ENCODE measurements around the gene PDE4A. TPM values are rescaled to one million over a fixed set of nuclear protein-coding genes. Genes with fewer than 3 reads are reported as not detected.

The PDE4A gene
- total and polyA plus RNA-seq, 2 experiments from 2014 or later, result 5.2 to 5.4 TPM

DNA sequence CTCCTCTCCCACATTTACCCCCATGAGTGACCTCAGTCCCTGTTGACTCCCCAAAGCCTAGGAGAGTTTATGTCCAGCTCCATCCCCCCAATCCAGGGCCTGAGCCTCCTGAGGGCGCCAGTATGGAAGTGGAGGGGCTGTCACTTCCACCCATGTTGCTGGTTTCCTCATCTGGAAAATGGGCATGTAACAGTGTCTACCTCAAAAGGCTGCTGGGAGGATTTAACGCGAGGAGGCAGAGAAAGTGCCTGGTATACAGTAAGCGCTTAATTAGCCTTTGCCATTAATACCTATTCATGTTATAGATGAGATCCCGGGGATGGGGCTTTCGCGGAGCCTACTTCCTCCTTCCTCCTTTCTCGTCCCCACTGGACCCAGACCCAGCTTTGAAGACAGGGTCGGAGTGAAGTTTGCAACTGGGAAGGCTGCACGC is 40.4 kb upstream of the PDE4A start:
- H2AFZ ChIP-seq, result peak overlapping the region; percentile 85
- ATAC-seq (no peak), DNase-seq (ENCODE audit: low spot score) (no peak)
- H3K79me2 ChIP-seq (replicated peaks; ENCODE audit: insufficient read depth), result 0 out of 2 replicates have a peak, but pooled peaks cover 3% of the 10 kb centered on the region
- Mint-ChIP-seq H3K9me3 (no peaks in the 10 kb centered on the region), H3K27me3 (ENCODE audit: insufficient read depth, low read depth, poor library complexity) (peaks cover 6% of the 10 kb centered on the region), H3K27ac (peak overlapping the region; percentile 93), H3K4me3 (peak overlapping the region; percentile 87), H3K4me1 (peaks cover 4% of the 10 kb centered on the region; the same call in 2 of the 3 replicates), H3K36me3 (ENCODE audit: low read depth) (peaks cover 14% of the 10 kb centered on the region)
- H3K27ac ChIP-seq (ENCODE audit: low read depth), result no peak overlapping the region
- H3K4me2 ChIP-seq, result peak overlapping the region; percentile 84
- no peaks in the 10 kb centered on the region for H3K27me3 ChIP-seq (ENCODE audit: insufficient read depth)
- H3K9me2 ChIP-seq (ENCODE audit: insufficient read depth), result no peaks in the 10 kb centered on the region
- peaks cover 7% of the 10 kb centered on the region for H3K4me1 ChIP-seq (ENCODE audit: insufficient read depth)
- H3K4me3 ChIP-seq, result peak overlapping the region; percentile 73
- 0 out of 2 replicates have a peak, but pooled peaks cover 3% of the 10 kb centered on the region for H3F3A ChIP-seq (replicated peaks; ENCODE audit: low read depth)
- no peaks in the 10 kb centered on the region; the same call in 1 of the 2 replicates for H4K20me1 ChIP-seq (replicated peaks; ENCODE audit: insufficient read depth)
- no peaks in the 10 kb centered on the region for H3K36me3 ChIP-seq (ENCODE audit: insufficient read depth)
- TF ChIP-seq POLR2AphosphoS5 (IDR thresholded peaks at IDR 0.05; ENCODE audit: low read depth) (no peak), STAT1 (IDR thresholded peaks at IDR 0.05; ENCODE audit: unreplicated experiment) (no peak), ZNF114 (CRISPR knock-in tag; IDR thresholded peaks at IDR 0.05) (no peak), CREB1 (CRISPR knock-in tag; IDR thresholded peaks at IDR 0.05; ENCODE audit: low read depth) (no peak), EZH2phosphoT487 (IDR thresholded peaks at IDR 0.05; ENCODE audit: unreplicated experiment) (no peak), EZH2 (IDR thresholded peaks at IDR 0.05; ENCODE audit: low read depth, unreplicated experiment) (no peak), NANOG (IDR thresholded peaks at IDR 0.05; ENCODE audit: borderline replicate concordance) (no peak), ZNF331 (CRISPR knock-in tag; IDR thresholded peaks at IDR 0.05; ENCODE audit: low read depth) (no peak), JUNB (IDR thresholded peaks at IDR 0.05; ENCODE audit: unreplicated experiment) (no peak)
- TF ChIP-seq, protein P1, sequence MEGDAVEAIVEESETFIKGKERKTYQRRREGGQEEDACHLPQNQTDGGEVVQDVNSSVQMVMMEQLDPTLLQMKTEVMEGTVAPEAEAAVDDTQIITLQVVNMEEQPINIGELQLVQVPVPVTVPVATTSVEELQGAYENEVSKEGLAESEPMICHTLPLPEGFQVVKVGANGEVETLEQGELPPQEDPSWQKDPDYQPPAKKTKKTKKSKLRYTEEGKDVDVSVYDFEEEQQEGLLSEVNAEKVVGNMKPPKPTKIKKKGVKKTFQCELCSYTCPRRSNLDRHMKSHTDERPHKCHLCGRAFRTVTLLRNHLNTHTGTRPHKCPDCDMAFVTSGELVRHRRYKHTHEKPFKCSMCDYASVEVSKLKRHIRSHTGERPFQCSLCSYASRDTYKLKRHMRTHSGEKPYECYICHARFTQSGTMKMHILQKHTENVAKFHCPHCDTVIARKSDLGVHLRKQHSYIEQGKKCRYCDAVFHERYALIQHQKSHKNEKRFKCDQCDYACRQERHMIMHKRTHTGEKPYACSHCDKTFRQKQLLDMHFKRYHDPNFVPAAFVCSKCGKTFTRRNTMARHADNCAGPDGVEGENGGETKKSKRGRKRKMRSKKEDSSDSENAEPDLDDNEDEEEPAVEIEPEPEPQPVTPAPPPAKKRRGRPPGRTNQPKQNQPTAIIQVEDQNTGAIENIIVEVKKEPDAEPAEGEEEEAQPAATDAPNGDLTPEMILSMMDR (conservative IDR thresholded peaks at IDR 0.05; ENCODE audit: low read depth in 2 of 2), result no peak
- TF ChIP-seq, protein P2, sequence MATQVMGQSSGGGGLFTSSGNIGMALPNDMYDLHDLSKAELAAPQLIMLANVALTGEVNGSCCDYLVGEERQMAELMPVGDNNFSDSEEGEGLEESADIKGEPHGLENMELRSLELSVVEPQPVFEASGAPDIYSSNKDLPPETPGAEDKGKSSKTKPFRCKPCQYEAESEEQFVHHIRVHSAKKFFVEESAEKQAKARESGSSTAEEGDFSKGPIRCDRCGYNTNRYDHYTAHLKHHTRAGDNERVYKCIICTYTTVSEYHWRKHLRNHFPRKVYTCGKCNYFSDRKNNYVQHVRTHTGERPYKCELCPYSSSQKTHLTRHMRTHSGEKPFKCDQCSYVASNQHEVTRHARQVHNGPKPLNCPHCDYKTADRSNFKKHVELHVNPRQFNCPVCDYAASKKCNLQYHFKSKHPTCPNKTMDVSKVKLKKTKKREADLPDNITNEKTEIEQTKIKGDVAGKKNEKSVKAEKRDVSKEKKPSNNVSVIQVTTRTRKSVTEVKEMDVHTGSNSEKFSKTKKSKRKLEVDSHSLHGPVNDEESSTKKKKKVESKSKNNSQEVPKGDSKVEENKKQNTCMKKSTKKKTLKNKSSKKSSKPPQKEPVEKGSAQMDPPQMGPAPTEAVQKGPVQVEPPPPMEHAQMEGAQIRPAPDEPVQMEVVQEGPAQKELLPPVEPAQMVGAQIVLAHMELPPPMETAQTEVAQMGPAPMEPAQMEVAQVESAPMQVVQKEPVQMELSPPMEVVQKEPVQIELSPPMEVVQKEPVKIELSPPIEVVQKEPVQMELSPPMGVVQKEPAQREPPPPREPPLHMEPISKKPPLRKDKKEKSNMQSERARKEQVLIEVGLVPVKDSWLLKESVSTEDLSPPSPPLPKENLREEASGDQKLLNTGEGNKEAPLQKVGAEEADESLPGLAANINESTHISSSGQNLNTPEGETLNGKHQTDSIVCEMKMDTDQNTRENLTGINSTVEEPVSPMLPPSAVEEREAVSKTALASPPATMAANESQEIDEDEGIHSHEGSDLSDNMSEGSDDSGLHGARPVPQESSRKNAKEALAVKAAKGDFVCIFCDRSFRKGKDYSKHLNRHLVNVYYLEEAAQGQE (IDR thresholded peaks at IDR 0.05; ENCODE audit: unreplicated experiment), result no peak
- TF ChIP-seq, protein P3, sequence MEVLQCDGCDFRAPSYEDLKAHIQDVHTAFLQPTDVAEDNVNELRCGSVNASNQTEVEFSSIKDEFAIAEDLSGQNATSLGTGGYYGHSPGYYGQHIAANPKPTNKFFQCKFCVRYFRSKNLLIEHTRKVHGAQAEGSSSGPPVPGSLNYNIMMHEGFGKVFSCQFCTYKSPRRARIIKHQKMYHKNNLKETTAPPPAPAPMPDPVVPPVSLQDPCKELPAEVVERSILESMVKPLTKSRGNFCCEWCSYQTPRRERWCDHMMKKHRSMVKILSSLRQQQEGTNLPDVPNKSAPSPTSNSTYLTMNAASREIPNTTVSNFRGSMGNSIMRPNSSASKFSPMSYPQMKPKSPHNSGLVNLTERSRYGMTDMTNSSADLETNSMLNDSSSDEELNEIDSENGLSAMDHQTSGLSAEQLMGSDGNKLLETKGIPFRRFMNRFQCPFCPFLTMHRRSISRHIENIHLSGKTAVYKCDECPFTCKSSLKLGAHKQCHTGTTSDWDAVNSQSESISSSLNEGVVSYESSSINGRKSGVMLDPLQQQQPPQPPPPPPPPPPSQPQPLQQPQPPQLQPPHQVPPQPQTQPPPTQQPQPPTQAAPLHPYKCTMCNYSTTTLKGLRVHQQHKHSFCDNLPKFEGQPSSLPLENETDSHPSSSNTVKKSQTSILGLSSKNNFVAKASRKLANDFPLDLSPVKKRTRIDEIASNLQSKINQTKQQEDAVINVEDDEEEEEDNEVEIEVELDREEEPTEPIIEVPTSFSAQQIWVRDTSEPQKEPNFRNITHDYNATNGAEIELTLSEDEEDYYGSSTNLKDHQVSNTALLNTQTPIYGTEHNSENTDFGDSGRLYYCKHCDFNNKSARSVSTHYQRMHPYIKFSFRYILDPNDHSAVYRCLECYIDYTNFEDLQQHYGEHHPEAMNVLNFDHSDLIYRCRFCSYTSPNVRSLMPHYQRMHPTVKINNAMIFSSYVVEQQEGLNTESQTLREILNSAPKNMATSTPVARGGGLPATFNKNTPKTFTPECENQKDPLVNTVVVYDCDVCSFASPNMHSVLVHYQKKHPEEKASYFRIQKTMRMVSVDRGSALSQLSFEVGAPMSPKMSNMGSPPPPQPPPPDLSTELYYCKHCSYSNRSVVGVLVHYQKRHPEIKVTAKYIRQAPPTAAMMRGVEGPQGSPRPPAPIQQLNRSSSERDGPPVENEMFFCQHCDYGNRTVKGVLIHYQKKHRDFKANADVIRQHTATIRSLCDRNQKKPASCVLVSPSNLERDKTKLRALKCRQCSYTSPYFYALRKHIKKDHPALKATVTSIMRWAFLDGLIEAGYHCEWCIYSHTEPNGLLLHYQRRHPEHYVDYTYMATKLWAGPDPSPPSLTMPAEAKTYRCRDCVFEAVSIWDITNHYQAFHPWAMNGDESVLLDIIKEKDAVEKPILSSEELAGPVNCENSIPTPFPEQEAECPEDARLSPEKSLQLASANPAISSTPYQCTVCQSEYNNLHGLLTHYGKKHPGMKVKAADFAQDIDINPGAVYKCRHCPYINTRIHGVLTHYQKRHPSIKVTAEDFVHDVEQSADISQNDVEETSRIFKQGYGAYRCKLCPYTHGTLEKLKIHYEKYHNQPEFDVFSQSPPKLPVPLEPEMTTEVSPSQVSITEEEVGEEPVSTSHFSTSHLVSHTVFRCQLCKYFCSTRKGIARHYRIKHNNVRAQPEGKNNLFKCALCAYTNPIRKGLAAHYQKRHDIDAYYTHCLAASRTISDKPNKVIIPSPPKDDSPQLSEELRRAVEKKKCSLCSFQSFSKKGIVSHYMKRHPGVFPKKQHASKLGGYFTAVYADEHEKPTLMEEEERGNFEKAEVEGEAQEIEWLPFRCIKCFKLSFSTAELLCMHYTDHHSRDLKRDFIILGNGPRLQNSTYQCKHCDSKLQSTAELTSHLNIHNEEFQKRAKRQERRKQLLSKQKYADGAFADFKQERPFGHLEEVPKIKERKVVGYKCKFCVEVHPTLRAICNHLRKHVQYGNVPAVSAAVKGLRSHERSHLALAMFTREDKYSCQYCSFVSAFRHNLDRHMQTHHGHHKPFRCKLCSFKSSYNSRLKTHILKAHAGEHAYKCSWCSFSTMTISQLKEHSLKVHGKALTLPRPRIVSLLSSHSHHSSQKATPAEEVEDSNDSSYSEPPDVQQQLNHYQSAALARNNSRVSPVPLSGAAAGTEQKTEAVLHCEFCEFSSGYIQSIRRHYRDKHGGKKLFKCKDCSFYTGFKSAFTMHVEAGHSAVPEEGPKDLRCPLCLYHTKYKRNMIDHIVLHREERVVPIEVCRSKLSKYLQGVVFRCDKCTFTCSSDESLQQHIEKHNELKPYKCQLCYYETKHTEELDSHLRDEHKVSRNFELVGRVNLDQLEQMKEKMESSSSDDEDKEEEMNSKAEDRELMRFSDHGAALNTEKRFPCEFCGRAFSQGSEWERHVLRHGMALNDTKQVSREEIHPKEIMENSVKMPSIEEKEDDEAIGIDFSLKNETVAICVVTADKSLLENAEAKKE (CRISPR knock-in tag; IDR thresholded peaks at IDR 0.05), result no peak
- TF ChIP-seq, protein P4, sequence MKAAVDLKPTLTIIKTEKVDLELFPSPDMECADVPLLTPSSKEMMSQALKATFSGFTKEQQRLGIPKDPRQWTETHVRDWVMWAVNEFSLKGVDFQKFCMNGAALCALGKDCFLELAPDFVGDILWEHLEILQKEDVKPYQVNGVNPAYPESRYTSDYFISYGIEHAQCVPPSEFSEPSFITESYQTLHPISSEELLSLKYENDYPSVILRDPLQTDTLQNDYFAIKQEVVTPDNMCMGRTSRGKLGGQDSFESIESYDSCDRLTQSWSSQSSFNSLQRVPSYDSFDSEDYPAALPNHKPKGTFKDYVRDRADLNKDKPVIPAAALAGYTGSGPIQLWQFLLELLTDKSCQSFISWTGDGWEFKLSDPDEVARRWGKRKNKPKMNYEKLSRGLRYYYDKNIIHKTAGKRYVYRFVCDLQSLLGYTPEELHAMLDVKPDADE (IDR thresholded peaks at IDR 0.05), result no peak

Measured in GM23338 (cell line).